Gastroesophageal sphincter (tissue), 3 donors: ENCODE measurements around the gene KLHL2.

Experiments used
- CTCF ChIP-seq, 4 experiments: fragments of 200-600 bp in 2 of 4; fragments of 450-650 bp in 2 of 4; sonication (generic) in 1 of 4; IDR thresholded peaks; one replicate each; pipeline ENCODE4 v1.5.1; 2017 to 2019; ENCODE audit warnings: antibody characterized with exemption in 4 of 4, mild to moderate bottlenecking in 2 of 4, moderate library complexity in 2 of 4
- EP300 ChIP-seq: sonication (generic); formaldehyde crosslinking; IDR thresholded peaks from one replicate; pipeline ENCODE4 v1.6.1; 2017; ENCODE audit warnings: antibody characterized with exemption, mild to moderate bottlenecking
- POLR2A ChIP-seq, 2 donors: fragments of 450-650 bp; IDR thresholded peaks; one replicate each; pipeline ENCODE4 v1.6.1; 2017; ENCODE audit warnings: antibody characterized with exemption in 2 of 2, mild to moderate bottlenecking in 2 of 2, moderate library complexity in 1 of 2
- POLR2AphosphoS5 ChIP-seq: sonication (generic); formaldehyde crosslinking; IDR thresholded peaks from one replicate; pipeline ENCODE4 v1.6.1; 2017; ENCODE audit warnings: antibody characterized with exemption

- TF ChIP-seq CTCF (IDR thresholded peaks at IDR 0.05) (no peak), POLR2AphosphoS5 (no peak), POLR2A (IDR thresholded peaks at IDR 0.05) (no peak), EP300 (no peak)
These were observed 31.5 kb upstream of the KLHL2 start for GRCh38 chr4:165175879-165176278.
